SK-N-SH treated with all-trans-retinoic acid at 6 μM for 48 hours (cell line): ENCODE measurements around the gene USHBP1.

Source experiments
- ATAC-seq: fragments of 200-7000 bp; cut with Tn5 transposase; 3 replicates; pipeline ENCODE4 v1.9.1; 2020; ENCODE audit warnings: mild to moderate bottlenecking, moderate library complexity
- BACH2 ChIP-seq: fragments of 250-450 bp; sonication (Bioruptor Pico); IDR thresholded peaks from 2 replicates; pipeline ENCODE4 v1.9.0; 2021; ENCODE audit warnings: mild to moderate bottlenecking, borderline replicate concordance
- CSDC2 ChIP-seq: fragments of 250-450 bp; sonication (Bioruptor Pico); IDR thresholded peaks from 2 replicates; pipeline ENCODE4 v1.5.0; 2020; ENCODE audit warnings: mild to moderate bottlenecking, moderate library complexity
- ESRRG ChIP-seq: fragments of 250-450 bp; sonication (Bioruptor Pico); IDR thresholded peaks from 2 replicates; pipeline ENCODE4 v1.6.1; 2021; ENCODE audit warnings: mild to moderate bottlenecking
- ISL1 ChIP-seq: fragments of 250-450 bp; sonication (Bioruptor Pico); IDR thresholded peaks from 2 replicates; pipeline ENCODE4 v2.1.2; 2022; ENCODE audit warnings: mild to moderate bottlenecking, moderate library complexity
- OSR1 ChIP-seq: fragments of 250-450 bp; sonication (Bioruptor Pico); IDR thresholded peaks from 2 replicates; pipeline ENCODE4 v1.8.0; 2022; ENCODE audit warnings: moderate library complexity, mild to moderate bottlenecking, inconsistent platforms
- POU6F1 ChIP-seq: fragments of 250-450 bp; sonication (Bioruptor Pico); IDR thresholded peaks from 2 replicates; pipeline ENCODE4 v1.8.0; 2021; ENCODE audit warnings: low read depth, mild to moderate bottlenecking, moderate library complexity, borderline replicate concordance
- PPARA ChIP-seq: fragments of 250-450 bp; sonication (Bioruptor Pico); IDR thresholded peaks from 2 replicates; pipeline ENCODE4 v1.5.0; 2020; ENCODE audit warnings: mild to moderate bottlenecking, borderline replicate concordance
- RARB ChIP-seq: fragments of 250-450 bp; sonication (Bioruptor Pico); IDR thresholded peaks from 2 replicates; pipeline ENCODE4 v1.8.0; 2021; ENCODE audit warnings: mild to moderate bottlenecking, moderate library complexity
- SNAI2 ChIP-seq: fragments of 250-450 bp; sonication (Bioruptor Pico); IDR thresholded peaks from 2 replicates; pipeline ENCODE4 v1.5.0; 2020; ENCODE audit warnings: mild to moderate bottlenecking, moderate library complexity
- TCF4 ChIP-seq: fragments of 250-450 bp; sonication (Bioruptor Pico); IDR thresholded peaks from 2 replicates; pipeline ENCODE4 v1.8.0; 2021; ENCODE audit warnings: mild to moderate bottlenecking, moderate library complexity, borderline replicate concordance
- TOX ChIP-seq: fragments of 250-450 bp; sonication (Bioruptor Pico); IDR thresholded peaks from 2 replicates; pipeline ENCODE4 v1.8.0; 2021; ENCODE audit warnings: mild to moderate bottlenecking, moderate library complexity, borderline replicate concordance
- TSHZ2 ChIP-seq: fragments of 250-450 bp; sonication (Bioruptor Pico); IDR thresholded peaks from 2 replicates; pipeline ENCODE4 v1.5.0; 2020; ENCODE audit warnings: mild to moderate bottlenecking, moderate library complexity
- ZC3H10 ChIP-seq: fragments of 250-450 bp; sonication (Bioruptor Pico); IDR thresholded peaks from 2 replicates; pipeline ENCODE4 v1.5.1; 2021; ENCODE audit warnings: mild to moderate bottlenecking, moderate library complexity
- ZFP3 ChIP-seq: fragments of 250-450 bp; sonication (Bioruptor Pico); IDR thresholded peaks from 2 replicates; pipeline ENCODE4 v1.5.0; 2020; ENCODE audit warnings: mild to moderate bottlenecking, moderate library complexity
- ZFP30 ChIP-seq: fragments of 450-650 bp; formaldehyde crosslinking; IDR thresholded peaks from 2 replicates; pipeline ENCODE4 v1.5.0; 2022; ENCODE audit warnings: mild to moderate bottlenecking, moderate library complexity
- ZNF565 ChIP-seq: fragments of 450-650 bp; formaldehyde crosslinking; conservative IDR thresholded peaks from 2 replicates; pipeline ENCODE4 v1.5.0; 2020; ENCODE audit warnings: low read depth, mild to moderate bottlenecking, moderate library complexity
- ZNF70 ChIP-seq: fragments of 450-650 bp; formaldehyde crosslinking; IDR thresholded peaks from 2 replicates; pipeline ENCODE4 v1.5.0; 2020; ENCODE audit warnings: mild to moderate bottlenecking, moderate library complexity
- ZNF8 ChIP-seq: fragments of 450-650 bp; formaldehyde crosslinking; IDR thresholded peaks from 2 replicates; pipeline ENCODE4 v1.5.0; 2020; ENCODE audit warnings: mild to moderate bottlenecking, moderate library complexity
- TF ChIP-seq, protein P1 (sequence below): fragments of 250-450 bp; sonication (Bioruptor Pico); IDR thresholded peaks from 2 replicates; pipeline ENCODE4 v1.5.1; 2020; ENCODE audit warnings: low read depth, mild to moderate bottlenecking, moderate library complexity
- TF ChIP-seq, protein P2 (sequence below): fragments of 250-450 bp; sonication (Bioruptor Pico); IDR thresholded peaks from 2 replicates; pipeline ENCODE4 v1.8.0; 2020; ENCODE audit warnings: mild to moderate bottlenecking, moderate library complexity, borderline replicate concordance
- TF ChIP-seq, protein P3 (sequence below): fragments of 250-450 bp; sonication (Bioruptor Pico); IDR thresholded peaks from 2 replicates; pipeline ENCODE4 v1.5.1; 2021; ENCODE audit warnings: mild to moderate bottlenecking, moderate library complexity

USHBP1 gene

GRCh38 chr19:17213334-17213733, 51.2 kb downstream of the USHBP1 start:
- TF ChIP-seq TOX (no peak), ESRRG (CRISPR knock-in tag) (no peak), PPARA (no peak), ZC3H10 (CRISPR knock-in tag) (no peak), POU6F1 (CRISPR knock-in tag) (no peak), ZFP3 (CRISPR knock-in tag) (no peak), ZFP30 (CRISPR knock-in tag) (no peak), CSDC2 (no peak), SNAI2 (CRISPR knock-in tag) (no peak), TSHZ2 (CRISPR knock-in tag) (no peak), ZNF70 (CRISPR knock-in tag) (no peak), TCF4 (CRISPR knock-in tag) (no peak), ISL1 (no peak), OSR1 (CRISPR knock-in tag) (no peak), RARB (CRISPR knock-in tag) (no peak), ZNF565 (CRISPR knock-in tag) (no peak)
- TF ChIP-seq, protein P1, sequence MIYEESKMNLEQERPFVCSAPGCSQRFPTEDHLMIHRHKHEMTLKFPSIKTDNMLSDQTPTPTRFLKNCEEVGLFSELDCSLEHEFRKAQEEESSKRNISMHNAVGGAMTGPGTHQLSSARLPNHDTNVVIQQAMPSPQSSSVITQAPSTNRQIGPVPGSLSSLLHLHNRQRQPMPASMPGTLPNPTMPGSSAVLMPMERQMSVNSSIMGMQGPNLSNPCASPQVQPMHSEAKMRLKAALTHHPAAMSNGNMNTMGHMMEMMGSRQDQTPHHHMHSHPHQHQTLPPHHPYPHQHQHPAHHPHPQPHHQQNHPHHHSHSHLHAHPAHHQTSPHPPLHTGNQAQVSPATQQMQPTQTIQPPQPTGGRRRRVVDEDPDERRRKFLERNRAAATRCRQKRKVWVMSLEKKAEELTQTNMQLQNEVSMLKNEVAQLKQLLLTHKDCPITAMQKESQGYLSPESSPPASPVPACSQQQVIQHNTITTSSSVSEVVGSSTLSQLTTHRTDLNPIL (CRISPR knock-in tag): no peak
- TF ChIP-seq, protein P2, sequence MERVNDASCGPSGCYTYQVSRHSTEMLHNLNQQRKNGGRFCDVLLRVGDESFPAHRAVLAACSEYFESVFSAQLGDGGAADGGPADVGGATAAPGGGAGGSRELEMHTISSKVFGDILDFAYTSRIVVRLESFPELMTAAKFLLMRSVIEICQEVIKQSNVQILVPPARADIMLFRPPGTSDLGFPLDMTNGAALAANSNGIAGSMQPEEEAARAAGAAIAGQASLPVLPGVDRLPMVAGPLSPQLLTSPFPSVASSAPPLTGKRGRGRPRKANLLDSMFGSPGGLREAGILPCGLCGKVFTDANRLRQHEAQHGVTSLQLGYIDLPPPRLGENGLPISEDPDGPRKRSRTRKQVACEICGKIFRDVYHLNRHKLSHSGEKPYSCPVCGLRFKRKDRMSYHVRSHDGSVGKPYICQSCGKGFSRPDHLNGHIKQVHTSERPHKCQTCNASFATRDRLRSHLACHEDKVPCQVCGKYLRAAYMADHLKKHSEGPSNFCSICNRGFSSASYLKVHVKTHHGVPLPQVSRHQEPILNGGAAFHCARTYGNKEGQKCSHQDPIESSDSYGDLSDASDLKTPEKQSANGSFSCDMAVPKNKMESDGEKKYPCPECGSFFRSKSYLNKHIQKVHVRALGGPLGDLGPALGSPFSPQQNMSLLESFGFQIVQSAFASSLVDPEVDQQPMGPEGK: no peak
- TF ChIP-seq, protein P3, sequence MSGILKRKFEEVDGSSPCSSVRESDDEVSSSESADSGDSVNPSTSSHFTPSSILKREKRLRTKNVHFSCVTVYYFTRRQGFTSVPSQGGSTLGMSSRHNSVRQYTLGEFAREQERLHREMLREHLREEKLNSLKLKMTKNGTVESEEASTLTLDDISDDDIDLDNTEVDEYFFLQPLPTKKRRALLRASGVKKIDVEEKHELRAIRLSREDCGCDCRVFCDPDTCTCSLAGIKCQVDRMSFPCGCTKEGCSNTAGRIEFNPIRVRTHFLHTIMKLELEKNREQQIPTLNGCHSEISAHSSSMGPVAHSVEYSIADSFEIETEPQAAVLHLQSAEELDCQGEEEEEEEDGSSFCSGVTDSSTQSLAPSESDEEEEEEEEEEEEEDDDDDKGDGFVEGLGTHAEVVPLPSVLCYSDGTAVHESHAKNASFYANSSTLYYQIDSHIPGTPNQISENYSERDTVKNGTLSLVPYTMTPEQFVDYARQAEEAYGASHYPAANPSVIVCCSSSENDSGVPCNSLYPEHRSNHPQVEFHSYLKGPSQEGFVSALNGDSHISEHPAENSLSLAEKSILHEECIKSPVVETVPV (CRISPR knock-in tag): no peak
- no peak for ATAC-seq

DNA sequence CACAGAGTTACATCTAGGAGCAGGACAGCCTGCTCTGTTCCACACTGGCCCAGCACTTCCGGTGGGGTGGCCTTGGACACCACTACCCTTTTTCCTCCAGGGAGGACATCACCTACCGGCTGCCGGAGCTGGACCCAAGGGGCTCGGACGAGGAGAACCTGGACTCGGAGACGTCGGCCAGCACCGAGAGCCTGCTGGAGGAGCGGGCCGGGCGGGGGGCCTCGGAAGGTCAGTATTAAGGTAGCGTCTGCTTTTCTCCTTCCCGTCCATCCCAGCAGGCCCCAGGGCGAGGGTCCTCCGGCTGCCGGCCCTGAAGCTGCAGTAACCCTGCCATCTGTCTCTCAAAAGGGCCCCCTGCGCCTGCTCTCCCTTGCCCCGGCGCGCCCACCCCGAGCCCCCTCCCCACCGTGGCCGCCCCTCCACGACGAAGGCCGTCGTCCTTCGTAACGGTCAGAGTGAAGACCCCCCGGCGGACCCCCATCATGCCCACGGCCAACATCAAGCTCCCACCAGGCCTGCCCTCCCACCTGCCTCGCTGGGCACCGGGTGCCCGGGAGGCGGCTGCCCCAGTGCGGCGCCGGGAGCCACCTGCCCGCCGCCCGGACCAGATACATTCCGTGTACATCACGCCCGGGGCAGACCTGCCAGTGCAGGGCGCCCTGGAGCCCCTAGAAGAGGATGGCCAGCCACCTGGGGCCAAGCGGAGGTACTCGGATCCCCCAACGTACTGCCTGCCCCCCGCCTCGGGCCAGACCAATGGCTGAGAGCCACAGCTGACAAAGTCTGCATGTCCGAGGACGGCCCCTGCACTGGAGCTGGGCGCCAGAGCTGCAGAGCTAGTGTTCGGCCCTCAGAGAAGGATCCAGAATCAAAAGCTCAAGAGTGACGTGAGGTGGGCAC, 52.7 kb downstream of the USHBP1 start:
- no peak for ATAC-seq
- TF ChIP-seq CSDC2 (no peak), RARB (CRISPR knock-in tag) (no peak), TSHZ2 (CRISPR knock-in tag) (no peak), ZNF8 (CRISPR knock-in tag) (no peak), TOX (no peak), ZNF70 (CRISPR knock-in tag) (no peak), ZC3H10 (CRISPR knock-in tag) (no peak), BACH2 (CRISPR knock-in tag) (no peak), OSR1 (CRISPR knock-in tag) (no peak), PPARA (no peak)
- TF ChIP-seq, protein P2: no peak
- TF ChIP-seq, protein P3 (CRISPR knock-in tag): no peak
